Activated CD8-positive, alpha-beta memory T cell treated with anti-CD3 and anti-CD28 coated beads, Interleukin-2, amount 50 U/mL, for 48 hours (primary cell): ENCODE data around the gene ASIC5.
"Not testable (repeated sequence)": the region's sequence is repeated elsewhere in the genome, so short reads cannot be mapped to it uniquely, and the experiment has no call there.

ENCODE experiments used
- DNase-seq: peaks from one replicate; pipeline ENCODE4 v3.0.0-alpha.2; 2020

ASIC5 gene

DNA sequence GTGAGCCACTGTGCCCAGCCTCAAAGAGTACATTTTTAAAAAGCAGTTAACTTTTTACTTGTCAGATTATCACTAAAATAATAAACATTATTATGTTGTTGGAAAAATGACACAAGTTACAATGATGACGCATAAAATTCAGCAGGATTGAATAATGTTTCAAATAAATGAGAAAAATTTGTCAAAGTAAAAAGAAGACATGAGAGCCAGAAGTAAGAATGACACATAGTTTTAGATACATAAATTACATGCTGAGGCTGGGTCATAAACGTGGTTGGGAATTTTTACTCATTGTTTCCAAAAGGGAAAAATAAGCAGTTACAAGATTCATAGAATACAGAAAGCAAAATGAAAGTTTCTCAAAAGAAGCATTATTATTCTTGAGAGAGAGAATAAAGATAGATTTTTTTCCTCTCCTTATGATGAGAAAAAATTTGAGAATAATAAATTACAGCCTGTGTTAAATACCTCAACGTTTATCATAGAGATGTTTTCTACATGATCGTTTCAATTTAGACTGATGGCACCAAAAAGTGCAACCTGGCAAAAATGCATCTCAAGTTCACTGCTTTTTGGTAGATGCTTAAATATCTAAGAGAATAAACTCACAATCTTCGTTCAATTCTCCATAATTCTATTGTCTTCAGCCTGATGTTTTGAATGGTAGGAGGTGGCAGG, 66.8 kb downstream of the ASIC5 start:
- DNase-seq = no peak

DNA sequence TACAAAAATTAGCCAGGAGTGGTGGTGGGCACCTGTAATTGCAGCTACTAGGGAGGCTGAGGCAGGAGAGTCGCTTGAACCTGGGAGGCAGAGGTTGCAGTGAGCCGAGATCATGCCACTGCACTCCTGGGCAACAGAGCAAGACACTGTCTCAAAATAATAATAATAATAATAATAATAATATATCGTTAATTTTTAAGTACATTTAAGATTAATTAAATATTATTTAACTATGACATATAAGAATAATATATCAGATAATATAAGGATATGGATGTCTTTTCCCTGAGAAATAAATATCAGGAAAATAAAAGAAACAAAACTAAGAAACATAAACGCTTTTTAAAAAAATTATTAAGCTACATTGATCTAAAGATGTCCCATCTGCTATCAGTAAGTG, 68.5 kb downstream of the ASIC5 start:
- not testable (repeated sequence) for DNase-seq

DNA sequence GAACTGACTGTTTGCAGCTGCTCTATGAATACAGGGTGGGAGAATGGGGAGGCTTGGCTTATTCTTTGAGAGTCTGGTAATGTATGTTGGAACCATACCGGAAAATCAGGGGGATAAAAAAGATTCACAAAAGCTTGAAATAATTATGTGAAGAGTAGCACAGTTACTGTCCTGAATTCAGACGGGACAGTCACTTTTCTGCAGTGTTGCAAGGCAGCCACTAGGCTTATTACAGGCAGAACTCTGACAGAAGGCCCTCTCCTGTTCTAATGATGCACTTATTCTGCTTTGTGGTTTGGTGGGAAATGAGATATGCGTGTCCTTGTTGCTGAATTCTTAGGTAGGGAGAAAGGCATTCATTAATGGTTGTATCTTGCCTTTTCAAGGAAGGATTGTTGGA, 70.1 kb downstream of the ASIC5 start:
- DNase-seq = no peak

DNA sequence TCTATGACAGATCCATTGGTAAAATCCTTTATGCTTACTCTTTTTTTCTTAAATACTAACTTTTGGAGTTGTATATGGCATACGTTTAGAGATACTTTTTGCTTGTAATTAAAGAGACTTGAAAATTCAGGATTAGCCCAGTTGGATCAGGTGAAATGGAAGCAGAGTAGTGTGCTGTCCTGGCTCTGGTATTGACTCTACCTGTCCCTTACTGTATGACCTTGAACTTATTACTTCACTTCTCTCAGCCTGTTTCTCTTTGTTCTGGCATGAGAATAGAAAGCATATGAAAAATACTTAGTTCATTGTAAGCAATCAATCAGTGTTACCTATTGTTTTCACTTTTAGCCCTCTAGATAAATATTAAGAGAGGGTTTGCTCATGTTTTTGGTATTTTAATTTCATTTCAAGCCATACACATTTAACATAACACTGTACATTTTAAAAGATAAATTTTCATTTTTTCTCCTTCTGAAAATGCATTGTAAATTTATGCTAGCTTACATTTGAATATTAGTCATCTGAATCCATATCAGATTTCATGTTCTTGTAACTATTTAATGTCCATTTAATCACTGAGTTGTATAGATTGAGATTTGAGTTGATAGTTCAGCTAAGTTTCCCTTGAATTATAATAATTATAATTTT, 71.4 kb downstream of the ASIC5 start:
- DNase-seq = no peak

DNA sequence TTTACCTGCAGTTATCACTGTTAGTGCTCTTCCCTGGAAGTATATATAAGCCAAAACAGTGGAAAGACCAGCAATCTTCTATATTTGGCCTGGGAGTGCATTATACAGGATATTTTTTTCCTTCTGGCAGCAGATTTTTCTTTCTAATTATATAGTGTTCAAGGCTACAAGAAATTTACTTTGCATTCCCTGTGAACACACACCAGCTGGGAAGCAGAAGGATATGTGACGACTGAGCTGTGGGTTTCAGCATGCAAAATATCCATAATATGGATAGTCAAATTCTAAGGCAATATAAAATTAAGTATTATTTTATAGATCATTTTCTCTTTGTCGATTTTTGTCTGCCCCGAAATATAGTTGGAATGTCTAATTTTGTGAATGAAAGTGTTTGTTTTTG, 76.1 kb downstream of the ASIC5 start:
- DNase-seq = no peak

DNA sequence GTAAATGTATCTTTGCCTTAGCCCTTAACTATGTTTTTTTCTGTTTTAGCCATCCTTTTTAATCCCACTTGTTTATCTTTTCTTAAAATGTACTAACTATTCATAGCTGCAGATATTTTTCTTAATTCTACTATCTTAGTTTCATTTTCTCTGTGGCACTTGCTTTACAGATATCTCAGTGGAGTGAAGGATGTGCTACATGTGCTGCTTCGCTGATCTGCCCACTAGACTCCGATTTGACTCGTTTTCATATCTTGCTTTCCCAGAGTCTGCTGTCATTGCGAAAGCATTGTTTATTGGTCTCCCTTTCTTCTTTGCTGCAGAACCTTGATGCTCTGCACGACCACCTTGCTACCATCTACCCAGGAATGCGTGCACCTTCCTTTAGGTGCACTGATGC, 76.7 kb downstream of the ASIC5 start:
- no peak for DNase-seq

DNA sequence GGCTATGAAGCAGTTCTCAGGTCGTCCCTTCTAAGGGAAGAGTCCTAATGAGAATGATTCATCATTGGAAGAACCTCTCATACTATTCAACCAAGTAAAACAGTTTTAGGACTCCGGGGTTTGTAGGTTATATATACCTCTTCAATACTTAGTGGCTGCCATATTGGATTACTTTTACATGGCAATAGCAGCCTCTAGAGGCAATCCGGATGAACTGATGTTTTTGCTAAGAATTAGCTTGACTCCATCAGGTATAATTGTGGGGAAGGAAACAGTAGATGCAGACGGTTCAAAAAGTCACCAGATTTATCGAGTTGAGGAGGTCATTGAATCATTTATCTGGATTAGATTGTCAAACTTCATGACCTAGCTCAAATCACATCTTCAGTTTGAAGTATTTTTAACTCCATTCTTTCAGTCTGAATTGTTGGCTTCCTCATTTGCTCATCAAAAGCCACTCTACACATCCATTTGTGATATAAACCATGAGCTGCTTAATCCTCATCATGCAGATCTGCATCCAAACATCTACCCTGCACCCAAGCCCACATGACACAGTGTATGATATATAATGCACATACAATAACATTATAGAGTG, 78.9 kb downstream of the ASIC5 start:
- DNase-seq = no peak

DNA sequence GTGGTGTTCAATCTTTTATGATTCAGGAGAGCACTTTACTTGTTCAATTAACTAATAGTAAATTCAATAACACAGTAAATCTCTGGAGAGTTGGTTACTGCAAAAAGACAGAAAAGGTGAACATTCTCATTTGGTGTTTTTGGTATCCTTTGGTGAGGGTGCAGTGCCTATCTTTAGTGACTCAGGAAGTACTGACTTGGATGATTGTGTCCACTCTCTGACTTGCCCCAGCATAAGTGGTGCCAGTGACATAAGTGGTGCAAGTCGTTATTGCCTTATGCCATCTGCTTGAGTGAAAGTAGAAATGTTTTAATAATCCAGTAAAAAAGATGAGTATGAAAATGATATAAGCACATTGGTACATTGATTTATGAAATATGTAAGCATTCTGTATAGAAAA, 80.2 kb downstream of the ASIC5 start:
- no peak for DNase-seq

DNA sequence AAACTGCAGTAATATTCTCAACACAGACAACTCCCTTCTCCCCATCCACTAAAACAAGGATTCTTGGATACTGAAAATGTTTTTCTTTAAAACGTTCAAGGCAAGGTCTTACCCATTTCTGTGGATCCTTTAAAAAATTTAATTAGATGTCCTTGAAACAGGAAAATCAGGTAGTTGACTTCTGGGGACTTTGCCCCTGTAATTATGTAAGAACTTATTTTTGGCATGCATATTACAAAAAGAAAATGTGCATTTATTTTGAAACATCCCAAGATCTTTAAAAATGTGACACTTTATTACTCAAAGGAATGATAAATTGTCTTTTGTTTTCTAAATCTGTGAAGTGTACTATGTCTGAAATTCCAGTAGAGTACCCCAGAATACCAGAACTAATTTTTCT, 81.4 kb downstream of the ASIC5 start:
- DNase-seq = no peak

DNA sequence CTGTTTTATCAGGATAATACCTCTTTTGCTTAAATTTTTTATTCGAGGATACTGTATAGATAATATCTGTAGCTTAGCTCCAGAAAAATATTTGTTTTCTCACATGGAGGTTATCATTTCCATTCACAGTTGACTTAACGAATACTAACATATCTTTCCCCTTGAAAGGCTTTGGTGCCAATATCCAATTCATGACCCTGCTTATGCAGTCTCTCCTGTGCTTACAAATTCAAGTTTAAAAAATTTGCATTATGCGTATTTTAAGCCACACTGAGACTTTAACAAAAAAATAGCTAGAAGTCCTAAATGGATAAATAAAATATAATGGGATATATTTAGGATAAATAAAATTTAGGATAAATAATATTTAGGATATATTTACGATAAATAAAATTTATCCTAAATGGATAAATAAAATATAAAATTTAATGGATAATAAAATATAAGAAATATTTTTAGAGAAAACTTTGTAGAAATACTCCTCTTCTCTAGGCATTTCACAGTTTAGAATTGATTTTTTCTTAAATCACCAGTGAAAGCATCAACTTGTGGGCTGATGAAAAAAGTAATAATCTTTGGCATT, 84.7 kb downstream of the ASIC5 start:
- DNase-seq = no peak

DNA sequence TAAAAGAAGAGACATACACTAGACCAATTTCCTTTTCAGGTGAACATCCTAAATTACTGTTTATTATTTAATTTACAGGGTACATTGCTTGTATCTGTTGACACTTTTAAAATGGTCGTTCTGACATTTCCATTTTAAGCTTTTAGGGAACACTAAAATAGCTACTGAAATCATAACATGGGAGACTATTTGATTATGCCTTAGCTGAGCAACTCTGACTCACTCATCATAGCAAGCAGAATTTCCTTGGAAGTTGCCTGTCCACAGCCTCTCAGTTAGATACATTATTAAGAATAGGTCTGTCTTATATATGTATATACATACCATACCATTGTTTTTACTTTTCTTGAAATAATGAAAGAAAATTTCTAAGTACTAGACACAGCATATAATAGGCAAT, 85.3 kb downstream of the ASIC5 start:
- DNase-seq = no peak
